ENCODE results near the gene ZEB1.

- no peak for TF ChIP-seq ZSCAN20 (CRISPR knock-in tag; IDR thresholded peaks at IDR 0.05; ENCODE audit: borderline replicate concordance)
- no peak for TF ChIP-seq ZNF446 (CRISPR knock-in tag; IDR thresholded peaks at IDR 0.05)
- no peak for TF ChIP-seq ZNF776 (CRISPR knock-in tag; IDR thresholded peaks at IDR 0.05)
- TF ChIP-seq CTCF (CRISPR knock-in tag; IDR thresholded peaks at IDR 0.05), result no peak
- TF ChIP-seq ZNF576 (CRISPR knock-in tag; IDR thresholded peaks at IDR 0.05), result no peak
- TF ChIP-seq SAFB2 (CRISPR knock-in tag; IDR thresholded peaks at IDR 0.05; ENCODE audit: borderline replicate concordance, low read depth), result no peak
- no peak for TF ChIP-seq SP1 (IDR thresholded peaks at IDR 0.05)
- TF ChIP-seq SP1 (CRISPR knock-in tag; IDR thresholded peaks at IDR 0.05), result no peak
- TF ChIP-seq, protein P1, sequence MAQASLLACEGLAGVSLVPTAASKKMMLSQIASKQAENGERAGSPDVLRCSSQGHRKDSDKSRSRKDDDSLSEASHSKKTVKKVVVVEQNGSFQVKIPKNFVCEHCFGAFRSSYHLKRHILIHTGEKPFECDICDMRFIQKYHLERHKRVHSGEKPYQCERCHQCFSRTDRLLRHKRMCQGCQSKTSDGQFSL (CRISPR knock-in tag; IDR thresholded peaks at IDR 0.05), result no peak
- no peak for TF ChIP-seq RFX5 (IDR thresholded peaks at IDR 0.05; ENCODE audit: low read depth, low read length)
- TF ChIP-seq NCOA2 (CRISPR knock-in tag; IDR thresholded peaks at IDR 0.05), result no peak
- TF ChIP-seq POLR2AphosphoS5 (IDR thresholded peaks at IDR 0.05; ENCODE audit: low read depth, low read length), result no peak
These were observed 100.5 kb downstream of the ZEB1 start for GRCh38 chr10:31419394-31420063.
